Muscle layer of duodenum (tissue), 2 donors: ENCODE measurements around the gene POLR2F.

Source experiments
- H3K27ac ChIP-seq: one replicate; pipeline ENCODE4 v1.7.0; 2013; ENCODE audit warnings: mild to moderate bottlenecking, low read length
- H3K27me3 ChIP-seq: one replicate; pipeline ENCODE4 v1.7.0; 2013; ENCODE audit warnings: low read depth, mild to moderate bottlenecking, control low read depth, low read length
- H3K36me3 ChIP-seq, 2 donors: one replicate each; pipeline ENCODE4 v1.7.0; 2013; ENCODE audit warnings: low read length in 2 of 2, control low read depth in 1 of 2, mild to moderate bottlenecking in 1 of 2; ENCODE audit not compliant: insufficient read depth in 2 of 2, control insufficient read depth in 1 of 2
- H3K4me1 ChIP-seq, 2 donors: one replicate each; pipeline ENCODE4 v1.7.0; 2013; ENCODE audit warnings: low read length in 2 of 2, mild to moderate bottlenecking in 2 of 2, control low read depth in 1 of 2, moderate library complexity in 1 of 2; ENCODE audit not compliant: insufficient read depth in 2 of 2, control insufficient read depth in 1 of 2
- H3K4me3 ChIP-seq, 2 donors: one replicate each; pipeline ENCODE4 v1.7.0; 2013; ENCODE audit warnings: low read length in 2 of 2, low read depth in 1 of 2, mild to moderate bottlenecking in 1 of 2
- H3K9me3 ChIP-seq, 2 donors: one replicate each; pipeline ENCODE4 v1.7.0; 2013; ENCODE audit warnings: low read length in 2 of 2, control low read depth in 1 of 2, mild to moderate bottlenecking in 1 of 2; ENCODE audit not compliant: control insufficient read depth in 1 of 2
- donor health status: healthy.

Gene POLR2F

GRCh38 chr22:37985050-37985585, 31.6 kb downstream of the POLR2F start:
- Histone ChIP-seq H3K36me3 (peaks cover 0 to 6% of the 10 kb centered on the region in 2 donors), H3K4me1 (no peaks in the 10 kb centered on the region)

GRCh38 chr22:37985751-37986281, 32.3 kb downstream of the POLR2F start:
- Histone ChIP-seq H3K27ac (no peak overlapping the region), H3K36me3 (peaks cover 0 to 6% of the 10 kb centered on the region in 2 donors), H3K4me1 (no peaks in the 10 kb centered on the region), H3K27me3 (no peaks in the 10 kb centered on the region), H3K4me3 (no peak overlapping the region), H3K9me3 (no peaks in the 10 kb centered on the region)

More at GRCh38 chr22:37985050-37985585, 31.6 kb downstream of the POLR2F start:
- no peak overlapping the region for H3K4me3 ChIP-seq
- no peaks in the 10 kb centered on the region for H3K27me3 ChIP-seq
- H3K27ac ChIP-seq, result no peak overlapping the region
- H3K9me3 ChIP-seq, result no peaks in the 10 kb centered on the region

DNA sequence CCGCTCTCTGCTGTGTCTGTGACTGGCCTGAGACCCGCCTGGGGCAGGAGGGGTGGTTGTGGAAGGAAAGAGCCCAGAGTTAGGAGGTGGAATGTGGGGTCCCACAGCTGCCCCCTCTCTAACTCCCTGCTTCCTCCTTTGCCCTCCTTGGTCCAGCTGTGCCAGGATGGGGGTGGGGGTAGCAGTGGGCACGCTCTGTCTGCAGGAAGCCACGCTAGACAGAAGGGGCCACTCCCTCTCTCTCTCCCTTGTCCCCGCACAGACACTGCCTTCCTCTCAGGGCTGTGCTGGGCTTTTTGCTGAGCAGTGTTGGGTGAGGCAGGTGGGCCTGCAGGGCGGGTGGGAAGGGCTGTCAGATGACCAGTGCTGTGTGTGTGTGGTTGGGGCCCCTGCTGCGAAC, 32.9 kb downstream of the POLR2F start:
- no peak overlapping the region for H3K27ac ChIP-seq
- H3K36me3 ChIP-seq, result peaks cover 0 to 6% of the 10 kb centered on the region in 2 donors
- H3K4me1 ChIP-seq, result no peaks in the 10 kb centered on the region
- no peaks in the 10 kb centered on the region for H3K9me3 ChIP-seq
- no peaks in the 10 kb centered on the region for H3K27me3 ChIP-seq
- H3K4me3 ChIP-seq, result no peak overlapping the region

- H3K27me3 ChIP-seq, result no peaks in the 10 kb centered on the region
- peaks cover 0 to 6% of the 10 kb centered on the region in 2 donors for H3K36me3 ChIP-seq
- no peaks in the 10 kb centered on the region for H3K9me3 ChIP-seq
- no peak overlapping the region for H3K27ac ChIP-seq
- H3K4me3 ChIP-seq, result no peak overlapping the region
- H3K4me1 ChIP-seq, result no peaks in the 10 kb centered on the region
These were observed 35.9 kb downstream of the POLR2F start for GRCh38 chr22:37989146-37990045.

DNA sequence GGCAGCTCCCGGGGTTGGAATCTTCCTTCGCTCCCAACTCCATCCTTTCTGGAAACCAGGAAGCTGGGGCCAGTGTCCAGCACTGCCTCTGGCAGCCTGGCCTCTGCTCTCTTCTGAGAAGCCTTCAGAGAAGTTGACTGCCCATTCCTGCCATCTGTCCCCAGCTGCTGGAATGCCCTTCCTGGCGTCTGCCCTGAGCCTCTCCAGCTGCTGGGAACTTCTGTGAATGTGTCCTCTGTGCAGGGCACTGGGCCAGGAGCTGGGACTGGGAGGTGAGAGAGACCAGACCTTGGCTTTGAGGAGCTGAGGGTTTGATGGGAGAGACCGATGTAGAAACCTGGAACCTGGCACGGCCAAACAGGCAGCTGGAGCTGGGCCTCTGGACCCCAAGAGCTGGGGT, 36.8 kb downstream of the POLR2F start:
- Histone ChIP-seq H3K9me3 (no peaks in the 10 kb centered on the region), H3K4me3 (no peak overlapping the region), H3K4me1 (no peaks in the 10 kb centered on the region), H3K36me3 (peaks cover 0 to 6% of the 10 kb centered on the region in 2 donors), H3K27me3 (no peaks in the 10 kb centered on the region), H3K27ac (no peak overlapping the region)

DNA sequence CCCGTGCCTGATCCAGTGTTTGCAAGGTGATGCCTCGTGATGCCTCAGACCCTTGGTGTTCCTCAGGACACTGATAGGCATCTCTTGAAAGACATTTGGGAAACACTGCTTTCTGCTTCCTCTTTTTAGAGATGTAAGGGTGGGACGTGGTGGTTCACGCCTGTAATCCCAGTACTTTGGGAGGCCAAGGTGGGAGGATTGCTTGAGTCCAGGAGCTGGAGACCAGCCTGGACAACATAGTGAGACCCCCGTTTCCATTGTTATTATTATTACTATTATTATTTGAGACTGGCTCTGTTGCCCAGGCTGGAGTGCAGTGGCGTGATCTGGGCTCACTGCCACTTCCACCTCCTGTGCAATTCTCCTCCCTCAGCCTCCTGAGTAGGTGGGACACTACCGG, 37.4 kb downstream of the POLR2F start:
- H3K27me3 ChIP-seq, result no peaks in the 10 kb centered on the region

GRCh38 chr22:37991731-37992442, 38.4 kb downstream of the POLR2F start:
- Histone ChIP-seq H3K27me3 (no peaks in the 10 kb centered on the region), H3K9me3 (no peaks in the 10 kb centered on the region), H3K27ac (no peak overlapping the region), H3K36me3 (no peaks in the 10 kb centered on the region), H3K4me1 (no peaks in the 10 kb centered on the region), H3K4me3 (no peak overlapping the region)

More for the DNA sequence above, 37.4 kb downstream of the POLR2F start:
- Histone ChIP-seq H3K27ac (no peak overlapping the region), H3K4me1 (no peaks in the 10 kb centered on the region), H3K9me3 (no peaks in the 10 kb centered on the region), H3K36me3 (peaks cover 0 to 5% of the 10 kb centered on the region in 2 donors), H3K4me3 (no peak overlapping the region)

DNA sequence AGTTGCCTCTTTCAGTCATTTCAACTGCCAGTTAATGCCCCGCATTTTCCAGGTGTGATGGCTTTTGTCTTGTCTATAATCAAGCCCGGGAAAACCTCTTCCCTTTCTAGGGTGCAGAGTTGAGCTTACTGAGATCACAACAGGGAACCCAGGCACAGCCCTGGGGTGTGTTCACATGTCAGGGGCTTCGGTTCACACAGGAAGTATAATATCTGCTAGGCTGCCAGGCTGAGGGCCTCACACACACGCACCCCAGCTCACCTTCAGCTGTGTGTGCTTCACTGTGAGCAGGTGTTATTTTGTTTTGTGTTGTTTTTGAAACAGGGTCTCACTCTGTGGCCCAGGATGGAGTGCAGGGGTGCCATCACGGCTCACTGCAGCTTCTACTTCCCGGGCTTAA, 40.5 kb downstream of the POLR2F start:
- Histone ChIP-seq H3K27me3 (no peaks in the 10 kb centered on the region), H3K36me3 (no peaks in the 10 kb centered on the region), H3K9me3 (no peaks in the 10 kb centered on the region), H3K4me1 (no peaks in the 10 kb centered on the region), H3K27ac (no peak overlapping the region), H3K4me3 (no peak overlapping the region)

- Histone ChIP-seq H3K27me3 (no peaks in the 10 kb centered on the region), H3K4me1 (no peaks in the 10 kb centered on the region), H3K27ac (no peak overlapping the region), H3K4me3 (no peak overlapping the region), H3K9me3 (no peaks in the 10 kb centered on the region), H3K36me3 (no peaks in the 10 kb centered on the region)
These were observed 41.5 kb downstream of the POLR2F start for GRCh38 chr22:37994982-37995381.

DNA sequence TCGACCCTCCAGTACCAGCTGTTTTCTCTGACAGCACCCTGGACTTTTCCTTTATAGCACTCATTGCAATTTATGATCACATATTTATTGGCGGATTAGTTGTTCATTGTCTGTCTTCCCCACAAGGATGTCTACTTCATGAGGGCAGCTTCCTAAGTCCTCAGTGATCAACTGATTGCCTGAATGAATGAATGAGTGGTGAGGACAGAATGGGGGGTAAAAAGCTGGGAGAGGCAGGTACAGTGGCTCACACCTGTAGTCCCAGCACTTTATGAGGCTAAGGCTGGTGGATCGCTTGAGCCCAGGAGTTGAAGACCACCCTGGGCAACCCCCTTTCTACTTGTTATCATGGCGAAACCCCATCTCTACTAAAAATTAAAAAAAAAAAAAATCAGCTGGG, 42.0 kb downstream of the POLR2F start:
- Histone ChIP-seq H3K4me3 (no peak overlapping the region), H3K27me3 (no peaks in the 10 kb centered on the region), H3K9me3 (no peaks in the 10 kb centered on the region), H3K36me3 (no peaks in the 10 kb centered on the region), H3K4me1 (no peaks in the 10 kb centered on the region), H3K27ac (no peak overlapping the region)

- Histone ChIP-seq H3K9me3 (no peaks in the 10 kb centered on the region), H3K36me3 (no peaks in the 10 kb centered on the region), H3K4me1 (no peaks in the 10 kb centered on the region), H3K4me3 (no peak overlapping the region), H3K27ac (no peak overlapping the region), H3K27me3 (no peaks in the 10 kb centered on the region)
These were observed 42.6 kb downstream of the POLR2F start for GRCh38 chr22:37996079-37996478.
